Caki2 (cell line): ENCODE measurements around the gene GLRA1. TPM values are rescaled to one million over a fixed set of nuclear protein-coding genes. Genes with fewer than 3 reads are reported as not detected.
"Not testable (repeated sequence)": the region's sequence is repeated elsewhere in the genome, so short reads cannot be mapped to it uniquely, and the experiment has no call there.

Source experiments
- DNase-seq: peaks from one replicate; pipeline ENCODE4 v3.0.0-alpha.2; 2015; ENCODE audit warnings: low read depth
- in situ Hi-C: cut with HindIII; loops from 2 replicates; pipeline ENCODE4 v1.10.0; 2016; ENCODE audit warnings: low sequenced_read_pairs, low pct_unique_long_range_greater_than_20kb, mixed read lengths
- total RNA-seq: library from RNA; depleted of rRNA; stranded (reverse); fragments of >200 nt; shearing (Covaris generic); gene quantifications from 2 replicates; pipeline ENCODE4 v1.2.3, GENCODE V29; 2014; ENCODE audit warnings: low replicate concordance

The GLRA1 gene
- total RNA-seq, 1 experiment from 2014 or later, result not detected

DNA sequence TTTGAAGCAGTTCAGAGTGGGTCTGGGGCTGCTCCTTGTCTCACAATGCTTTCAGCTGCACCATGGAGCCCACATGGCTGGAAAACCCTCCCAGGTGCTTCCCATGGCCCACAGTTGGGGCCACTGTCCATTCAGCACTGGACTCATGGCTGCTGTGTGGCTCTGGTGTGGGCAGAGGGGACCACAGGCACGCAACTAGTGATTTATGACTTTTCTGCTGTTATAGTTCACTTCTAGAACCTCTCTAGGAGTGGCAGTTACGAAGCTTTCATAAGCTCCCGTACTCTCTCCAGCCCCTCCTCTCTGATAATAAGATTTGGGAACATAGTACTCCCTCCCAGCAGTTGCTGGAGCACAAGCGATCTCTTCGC lies 29.0 kb downstream of the GLRA1 start:
- in situ Hi-C loops, result no loop called here
- no peak for DNase-seq

DNA sequence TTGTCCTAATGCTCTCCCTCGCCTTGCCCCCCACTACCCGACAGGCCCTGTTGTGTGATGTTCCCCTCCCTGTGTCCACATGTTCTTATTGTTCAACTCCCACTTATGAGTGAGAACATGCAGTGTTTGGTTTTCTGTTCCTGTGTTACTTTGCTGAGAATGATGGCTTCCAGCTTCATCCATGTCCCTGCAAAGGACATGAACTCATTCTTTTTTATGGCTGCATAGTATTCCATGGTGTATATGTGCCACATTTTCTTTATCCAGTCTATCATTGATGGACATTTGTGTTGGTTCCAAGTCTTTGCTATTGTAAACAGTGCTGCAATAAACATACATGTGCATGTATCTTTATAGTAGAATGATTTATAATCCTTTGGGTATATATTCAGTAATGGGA lies 31.2 kb downstream of the GLRA1 start:
- DNase-seq, in situ Hi-C loops: not testable (repeated sequence)

DNA sequence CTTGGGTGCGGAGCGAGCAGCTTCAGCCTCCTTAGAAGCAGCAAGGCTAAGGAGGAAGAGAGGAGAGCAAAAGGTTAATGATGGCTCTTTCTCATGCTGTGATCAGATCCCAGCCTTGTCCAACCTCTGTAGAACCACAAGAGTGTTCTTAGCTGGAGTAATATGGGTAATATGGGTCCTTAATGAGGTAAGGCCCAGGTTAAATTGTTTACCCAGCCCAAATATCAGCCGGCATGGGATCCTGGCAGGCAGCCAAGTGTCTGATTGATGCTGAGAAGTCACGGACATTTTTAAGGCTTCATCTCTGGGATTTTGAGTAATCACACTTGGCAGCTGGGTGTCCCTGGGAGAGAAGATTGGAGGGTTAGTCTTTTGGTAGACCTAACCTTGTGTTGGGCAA lies 32.3 kb downstream of the GLRA1 start:
- DNase-seq, result no peak
- in situ Hi-C loops, result no loop called here

DNA sequence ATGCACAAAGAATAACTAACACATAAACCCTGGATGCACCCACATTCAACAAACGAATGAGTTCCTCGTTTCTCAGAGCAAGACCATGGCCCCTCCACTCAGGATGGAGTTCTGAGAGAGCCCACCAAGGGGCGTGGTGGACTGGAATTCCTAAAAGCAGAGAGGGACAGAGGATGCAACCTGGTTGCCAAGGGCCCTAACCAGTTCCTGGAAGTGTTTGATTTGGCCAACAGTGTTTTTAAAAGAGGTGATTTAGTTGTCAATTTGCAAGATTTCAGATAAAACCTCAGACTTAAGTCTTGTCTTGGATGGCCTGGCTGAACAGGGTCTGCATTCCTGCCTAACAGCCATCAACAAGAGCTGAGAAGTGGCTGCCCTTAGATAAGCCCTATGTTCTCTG lies 34.4 kb downstream of the GLRA1 start:
- in situ Hi-C loops, result no loop called here
- DNase-seq, result no peak

DNA sequence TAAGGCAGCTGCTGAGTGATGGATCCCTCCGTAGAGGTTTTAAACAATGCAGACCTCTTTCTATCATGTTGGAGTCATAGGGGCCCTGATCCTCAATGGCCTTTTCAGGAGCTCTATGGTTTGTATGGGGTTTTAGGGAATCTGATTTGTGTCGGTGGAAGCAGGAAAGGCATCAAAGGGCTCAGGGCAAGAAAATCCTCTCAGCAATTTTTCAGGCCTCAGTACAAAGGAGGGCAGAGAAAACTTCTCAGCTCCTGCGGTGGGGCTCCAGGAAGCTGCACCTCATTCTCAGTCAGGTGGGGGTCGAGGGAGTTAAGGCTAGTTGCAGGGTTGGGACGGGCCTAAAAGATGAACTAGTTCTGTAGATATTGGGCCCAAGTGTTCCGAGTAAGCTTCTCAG lies 35.0 kb downstream of the GLRA1 start:
- DNase-seq, result no peak
- in situ Hi-C loops, result no loop called here

DNA sequence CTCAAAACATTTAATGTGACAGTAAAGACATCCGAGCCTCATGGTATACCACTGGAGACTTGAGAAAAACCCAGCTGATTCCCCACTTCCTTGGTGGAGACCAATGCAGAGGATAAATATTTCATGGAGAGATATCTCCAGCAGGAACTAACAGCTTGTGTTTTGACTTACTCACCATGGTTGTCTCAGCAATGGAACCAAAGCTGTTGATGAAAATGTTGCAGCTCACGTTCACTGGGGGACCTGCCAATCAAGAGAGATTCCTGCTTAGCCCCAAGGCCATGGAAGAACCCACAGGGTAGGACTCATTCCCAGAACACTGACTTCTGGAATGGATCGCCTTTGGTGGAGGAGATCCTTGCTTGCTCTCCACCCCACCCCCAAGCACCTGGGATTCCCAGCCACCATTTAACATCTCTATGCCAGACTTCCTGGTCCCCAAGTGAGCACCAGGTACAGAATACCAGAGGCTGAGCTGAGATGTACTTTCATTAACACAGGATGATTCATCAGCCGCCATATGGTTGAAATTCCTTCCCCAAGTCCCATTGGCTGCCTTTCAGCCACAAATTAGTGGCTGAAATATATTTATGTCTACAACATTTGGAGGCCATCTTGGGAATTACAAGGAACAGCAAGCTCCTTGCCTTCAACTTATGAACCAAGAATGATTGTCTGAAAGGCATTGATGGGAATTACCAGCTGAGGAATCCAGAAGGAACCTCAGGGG lies 37.9 kb downstream of the GLRA1 start:
- in situ Hi-C loops, result no loop called here
- DNase-seq, result no peak

DNA sequence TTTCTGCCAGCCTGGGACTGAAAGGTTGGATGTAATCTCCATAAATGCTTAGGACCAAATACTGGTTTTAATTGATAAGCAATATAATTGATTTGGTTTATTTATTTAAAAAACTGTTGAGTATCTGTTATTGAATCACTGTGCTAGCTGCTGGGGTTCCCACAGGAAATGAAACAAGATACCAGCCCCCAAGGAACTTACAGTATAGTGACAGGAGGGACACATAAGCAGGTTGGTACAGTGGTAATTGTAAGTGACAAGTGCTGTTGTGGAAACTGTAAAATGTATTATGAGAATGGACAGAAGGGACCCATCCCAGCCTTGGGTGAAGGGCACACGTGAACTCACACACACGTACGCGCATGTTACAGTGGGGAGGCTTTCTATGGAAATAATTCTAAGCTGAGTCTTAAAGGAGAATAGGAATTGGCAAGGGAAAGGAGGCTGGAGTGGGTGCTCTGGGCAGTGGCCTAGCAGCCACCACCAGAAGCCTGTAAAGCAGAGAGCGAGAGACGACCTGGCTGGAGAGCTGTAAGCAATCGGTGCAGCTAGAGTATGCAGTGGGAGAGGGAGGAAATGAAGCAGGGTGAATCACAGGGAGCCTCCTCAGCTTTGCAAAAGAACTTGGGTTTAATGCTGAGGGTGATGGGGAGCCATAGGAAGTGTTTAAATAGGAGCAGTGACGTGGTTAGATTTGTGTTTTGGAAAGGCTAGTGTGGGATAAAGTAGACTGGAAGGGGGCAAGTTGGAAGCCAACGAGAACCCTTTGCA lies 39.3 kb downstream of the GLRA1 start:
- no peak for DNase-seq
- in situ Hi-C loops, result no loop called here

DNA sequence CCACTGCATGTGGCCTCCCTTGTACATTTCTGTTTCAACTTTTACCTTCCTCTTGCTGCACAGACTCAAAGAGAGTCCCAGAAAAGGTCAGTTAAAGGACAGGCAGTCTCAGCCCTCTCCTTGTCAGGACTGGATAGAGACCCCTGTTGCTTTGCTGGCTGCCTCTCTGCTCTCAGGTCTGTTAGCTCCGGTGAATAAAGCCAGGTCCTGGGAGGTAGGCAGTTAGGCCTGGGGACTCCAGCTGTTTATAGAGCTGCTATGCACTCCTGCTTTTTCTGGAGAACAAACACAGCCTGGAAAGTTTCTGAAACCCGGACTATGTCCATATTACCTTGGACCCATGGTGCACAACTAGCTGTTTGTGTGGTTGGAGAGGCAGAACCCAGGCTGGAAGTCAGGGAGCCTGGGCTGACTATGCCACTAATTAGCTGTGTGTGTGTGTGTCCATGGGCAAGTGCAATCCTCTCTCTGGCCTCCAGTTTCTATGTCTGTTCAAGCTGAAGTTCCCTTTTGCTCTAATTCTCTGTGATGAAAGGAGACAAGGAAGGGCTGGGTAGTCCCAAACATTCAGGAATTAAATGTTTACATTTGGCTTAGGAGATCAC lies 42.9 kb downstream of the GLRA1 start:
- DNase-seq, result no peak
- in situ Hi-C loops, result no loop called here

DNA sequence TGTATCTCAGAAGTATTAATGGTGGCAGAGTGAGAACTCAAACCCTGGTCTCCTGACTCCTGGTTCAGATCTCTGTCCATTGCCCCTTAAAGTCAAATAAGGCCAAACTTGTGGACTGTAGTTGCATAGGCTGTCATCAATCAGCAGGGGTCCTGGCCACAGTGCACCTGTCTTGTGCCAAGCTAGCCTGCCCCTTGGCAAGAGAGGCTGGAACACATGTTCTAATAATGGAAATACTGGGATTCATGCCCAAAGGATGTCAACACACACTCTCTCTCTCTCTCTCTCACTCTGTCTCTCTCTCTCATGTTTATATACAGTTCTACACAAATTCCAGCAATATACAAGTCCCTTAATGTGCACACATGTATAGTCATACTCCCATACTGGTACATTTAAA lies 44.3 kb downstream of the GLRA1 start:
- in situ Hi-C loops, result no loop called here
- DNase-seq, result no peak

DNA sequence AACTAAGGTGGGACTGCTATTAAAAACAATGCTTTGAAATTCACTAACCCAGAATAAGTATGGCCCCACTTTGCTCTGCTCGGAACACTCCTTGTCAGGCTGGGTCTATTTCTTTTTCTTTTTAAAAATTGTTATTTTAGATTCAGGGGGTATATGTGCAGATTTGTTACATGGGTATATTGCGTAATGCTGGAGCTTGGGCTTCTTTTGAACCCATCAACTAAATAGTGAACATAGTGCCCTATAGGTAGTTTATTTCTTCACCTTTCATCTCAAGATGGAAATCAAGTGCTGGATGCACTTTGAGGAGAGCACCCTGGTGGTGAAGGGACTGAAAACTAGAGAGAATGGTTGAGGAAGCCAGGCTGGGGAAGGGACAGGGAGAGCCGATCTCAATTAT lies 51.0 kb downstream of the GLRA1 start:
- no peak for DNase-seq
- in situ Hi-C loops, result no loop called here

DNA sequence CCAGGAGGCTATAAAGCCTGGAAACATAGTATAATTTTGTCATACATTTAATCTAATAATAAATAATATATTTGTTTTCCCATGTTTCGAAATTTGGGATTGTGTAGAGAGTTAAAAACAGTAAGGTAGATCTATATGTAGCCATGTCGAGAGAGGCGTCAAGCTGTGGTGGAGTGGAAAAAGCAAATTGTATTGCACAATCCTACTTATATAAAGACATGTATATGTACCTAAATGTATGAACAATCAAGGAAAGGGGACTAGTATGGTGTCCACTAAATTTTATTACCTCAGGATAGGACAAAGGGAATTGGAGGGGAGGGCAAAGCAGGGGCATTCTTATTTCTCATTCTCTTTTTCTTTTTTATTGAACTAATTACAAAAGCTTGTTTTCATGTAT lies 52.0 kb downstream of the GLRA1 start:
- in situ Hi-C loops, result no loop called here
- DNase-seq, result no peak

DNA sequence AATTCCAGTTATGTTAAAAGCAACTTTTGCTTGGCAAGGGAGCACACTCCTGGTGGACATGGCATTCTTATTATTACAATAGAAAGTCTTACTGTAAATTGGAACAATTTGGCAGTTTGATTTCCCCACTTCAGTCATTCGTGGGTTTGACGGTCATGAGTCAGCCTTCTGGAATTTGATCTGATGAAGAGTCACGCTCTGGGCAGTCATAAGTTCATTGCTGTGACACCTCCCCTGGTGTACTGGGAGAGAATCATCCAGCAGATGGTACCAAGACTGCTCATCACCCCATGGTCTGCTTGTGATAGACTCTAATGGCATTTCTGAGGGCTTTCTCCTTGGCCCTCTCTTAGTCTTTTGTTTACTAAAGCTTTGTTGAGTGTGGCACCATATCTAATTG lies 53.8 kb downstream of the GLRA1 start:
- in situ Hi-C loops, result no loop called here
- DNase-seq, result peak; percentile 62

DNA sequence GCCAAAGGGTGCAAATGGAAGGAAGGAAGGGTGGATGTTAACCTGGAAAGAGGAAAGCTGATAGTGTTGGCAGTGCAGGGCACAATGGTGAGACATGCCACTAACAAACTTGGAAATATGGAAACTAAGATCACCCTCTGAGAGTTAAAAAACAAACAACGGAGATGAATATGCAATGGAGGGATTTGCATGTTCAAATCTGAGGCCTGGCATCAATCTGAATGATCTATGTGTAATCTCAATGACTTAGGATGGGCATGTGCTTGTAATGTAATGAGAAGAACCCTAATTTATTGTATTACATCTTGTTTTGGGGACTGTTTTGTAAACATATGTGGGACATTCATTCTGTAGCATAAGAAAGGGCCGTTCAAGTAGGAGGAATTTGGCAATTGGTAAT lies 54.4 kb downstream of the GLRA1 start:
- in situ Hi-C loops, result no loop called here
- DNase-seq, result no peak

DNA sequence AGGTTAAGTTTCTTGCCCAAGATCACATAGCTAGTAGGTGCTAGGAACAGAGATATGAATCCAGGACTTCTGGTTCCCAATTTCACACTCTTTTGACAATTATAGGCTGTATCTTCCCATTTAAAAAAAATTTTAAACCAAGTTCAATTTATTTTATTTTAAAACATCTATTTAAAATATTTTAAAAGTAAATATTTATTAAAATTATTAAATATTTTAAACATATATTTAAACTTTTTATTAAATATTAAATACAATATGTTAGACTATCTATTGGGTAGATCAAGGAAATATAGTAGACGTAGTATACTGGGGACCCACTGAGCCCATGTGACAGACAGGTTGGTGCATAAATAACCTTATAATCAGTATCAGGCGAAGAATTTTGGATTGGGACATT lies 54.8 kb downstream of the GLRA1 start:
- in situ Hi-C loops, result no loop called here

DNA sequence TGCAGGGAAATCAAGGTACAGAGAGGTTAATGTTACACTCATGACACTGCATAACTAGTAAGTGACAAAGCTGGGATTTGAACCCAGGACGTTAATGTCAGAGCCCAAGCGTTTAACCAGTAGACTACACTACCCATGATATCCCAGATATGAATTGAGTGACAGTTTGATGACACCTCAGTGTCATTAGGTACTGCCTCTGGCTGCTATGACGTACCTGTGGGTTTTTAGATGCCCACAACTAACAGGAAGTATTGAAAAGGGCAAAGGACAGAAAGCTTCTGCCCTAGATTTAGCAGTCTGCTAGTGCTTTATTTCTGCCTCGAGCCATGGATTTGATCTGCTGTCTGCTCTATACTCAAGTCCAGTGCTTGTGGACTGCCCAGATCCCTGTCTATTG lies 56.2 kb downstream of the GLRA1 start:
- in situ Hi-C loops, result no loop called here

More for the DNA sequence above, 54.8 kb downstream of the GLRA1 start:
- no peak for DNase-seq

DNA sequence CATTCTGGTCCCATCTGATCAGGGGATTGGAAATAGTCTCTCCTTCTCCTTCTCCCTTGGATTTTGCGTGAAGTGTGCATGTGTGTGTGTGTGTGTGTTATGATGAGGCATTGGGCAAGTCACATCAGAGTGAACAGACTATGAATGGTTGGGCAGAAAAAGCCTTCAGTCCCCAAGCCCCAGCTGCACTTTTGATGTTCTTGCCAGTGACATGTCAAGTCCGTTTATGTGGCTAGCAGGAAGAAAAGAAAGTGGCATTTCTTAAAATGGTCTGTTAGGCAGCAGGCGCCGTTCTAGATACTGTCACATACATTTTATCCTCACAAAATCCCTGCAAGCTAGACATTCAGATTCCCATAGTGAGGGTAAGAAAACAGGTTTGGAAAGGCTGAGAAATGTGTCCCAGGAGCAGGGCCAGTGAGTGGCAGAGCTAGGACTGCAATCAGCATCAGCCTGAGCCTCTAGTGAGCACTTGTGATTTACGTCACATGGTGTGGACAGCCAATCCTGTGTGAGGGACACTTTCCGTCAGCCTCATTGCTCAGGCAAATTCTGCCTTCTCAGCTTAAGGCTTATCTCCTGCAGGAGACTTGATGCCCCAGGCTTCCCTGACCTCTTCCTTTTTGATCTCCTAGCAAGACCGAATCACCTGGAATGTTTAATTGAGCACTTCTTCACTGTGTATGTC lies 60.4 kb downstream of the GLRA1 start:
- DNase-seq, result no peak
- in situ Hi-C loops, result no loop called here

More for the DNA sequence above, 56.2 kb downstream of the GLRA1 start:
- DNase-seq, result no peak

DNA sequence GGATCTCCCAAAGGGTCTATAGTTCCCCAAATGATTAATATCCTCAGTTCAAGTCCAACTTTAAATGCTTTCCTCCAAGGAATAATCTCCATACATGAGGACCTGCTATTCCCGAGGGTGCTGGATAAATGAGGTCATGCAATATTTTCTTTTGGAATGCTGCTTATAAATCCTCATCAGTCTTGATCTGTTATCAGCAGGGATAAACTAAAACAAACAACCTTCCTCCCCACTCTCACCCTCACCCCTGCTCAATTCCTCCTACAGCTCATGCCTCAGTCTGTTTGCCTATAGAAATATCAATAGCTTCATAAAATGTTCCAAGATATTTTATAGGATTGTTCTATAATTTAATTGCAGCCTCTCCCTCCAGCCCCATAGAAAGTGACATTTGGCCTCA lies 61.1 kb downstream of the GLRA1 start:
- DNase-seq, result no peak
- in situ Hi-C loops, result no loop called here

DNA sequence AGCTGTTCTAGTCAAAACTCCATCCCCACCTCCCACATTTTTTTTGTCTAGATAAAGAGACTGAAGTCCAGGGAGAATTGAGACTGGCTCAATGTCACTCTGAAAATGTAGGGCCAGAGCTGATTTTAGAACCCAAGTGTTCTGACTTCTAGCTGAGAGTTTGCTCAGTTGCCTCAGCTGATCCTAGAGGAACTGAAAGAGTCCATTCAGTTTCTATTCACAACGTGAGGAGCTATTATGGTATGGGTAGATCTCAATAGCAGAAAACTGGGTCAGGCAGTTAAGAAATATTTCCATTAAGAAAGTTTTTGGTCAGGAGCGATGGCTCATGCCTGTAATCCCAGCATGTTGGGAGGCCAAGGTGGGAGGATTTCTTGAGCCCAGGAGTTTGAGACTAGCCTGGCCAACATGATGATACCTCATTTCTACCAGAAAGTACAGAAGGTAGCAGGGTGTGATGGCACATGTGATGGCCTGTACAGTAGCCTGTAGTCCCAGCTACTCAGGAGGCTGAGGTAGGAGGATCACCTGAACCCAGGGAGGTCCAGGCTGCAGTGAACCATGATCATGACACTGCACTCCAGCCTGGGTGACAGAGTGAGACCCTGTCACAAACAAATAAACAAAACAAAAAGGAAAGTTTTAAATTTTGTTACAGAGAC lies 61.7 kb downstream of the GLRA1 start:
- in situ Hi-C loops, result no loop called here

More for the DNA sequence above, 61.7 kb downstream of the GLRA1 start:
- no peak for DNase-seq
